Measurements from ENCODE around the gene TMEM250.
A peak's percentile ranks its signal among the peaks of the same experiment; 100 is the strongest.
"Not testable (repeated sequence)": the region's sequence is repeated elsewhere in the genome, so short reads cannot be mapped to it uniquely, and the experiment has no call there.

Gene TMEM250

DNA sequence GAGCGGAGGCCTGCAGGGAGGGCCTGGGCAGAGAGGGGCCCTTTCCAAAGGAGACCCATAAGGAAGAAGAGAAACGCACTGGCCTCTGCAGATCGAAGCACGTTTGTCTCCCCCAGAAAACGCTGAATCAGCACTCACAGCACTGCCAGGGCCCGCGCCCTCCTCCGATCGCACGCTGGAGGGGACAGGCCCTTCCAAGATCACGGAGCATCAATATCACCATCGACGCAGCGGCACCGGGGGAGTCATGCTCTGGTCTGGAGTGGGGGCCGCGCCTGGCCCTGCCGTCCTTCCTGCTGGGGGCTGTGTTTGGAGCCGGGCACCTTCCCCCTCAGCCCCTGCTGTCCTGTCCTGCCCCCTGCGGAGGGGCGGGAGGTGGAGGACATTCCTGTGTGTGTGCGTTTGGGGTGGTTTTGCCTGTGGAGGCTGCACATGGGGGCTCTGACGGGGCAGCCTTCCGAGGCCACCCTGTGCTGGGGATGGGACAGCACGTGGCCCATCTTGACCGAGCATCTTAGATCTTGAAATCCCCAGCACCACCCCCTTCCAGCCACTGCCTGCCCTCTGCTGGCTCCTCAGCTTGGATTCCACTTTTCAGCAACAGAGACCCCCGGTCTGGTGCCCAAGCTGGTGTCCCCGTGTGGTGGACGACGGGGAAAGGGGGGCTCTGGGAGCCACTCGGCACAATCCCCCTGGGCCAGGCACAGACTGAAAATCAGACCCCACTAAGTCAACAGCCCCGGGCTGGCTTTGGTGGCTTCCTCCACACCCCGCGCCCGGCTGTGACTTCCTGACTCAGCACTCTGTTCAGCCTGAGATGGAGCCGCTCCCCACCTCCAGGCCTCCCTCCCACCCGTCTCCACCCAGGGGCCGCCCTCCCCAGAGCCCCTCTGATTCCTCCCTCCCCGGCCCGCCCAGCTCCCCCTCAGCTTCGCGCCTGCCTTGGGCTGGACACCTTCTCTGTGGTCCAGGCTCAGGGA, 8.3 kb downstream of the TMEM250 start:
- no peak for DNase-seq

DNA sequence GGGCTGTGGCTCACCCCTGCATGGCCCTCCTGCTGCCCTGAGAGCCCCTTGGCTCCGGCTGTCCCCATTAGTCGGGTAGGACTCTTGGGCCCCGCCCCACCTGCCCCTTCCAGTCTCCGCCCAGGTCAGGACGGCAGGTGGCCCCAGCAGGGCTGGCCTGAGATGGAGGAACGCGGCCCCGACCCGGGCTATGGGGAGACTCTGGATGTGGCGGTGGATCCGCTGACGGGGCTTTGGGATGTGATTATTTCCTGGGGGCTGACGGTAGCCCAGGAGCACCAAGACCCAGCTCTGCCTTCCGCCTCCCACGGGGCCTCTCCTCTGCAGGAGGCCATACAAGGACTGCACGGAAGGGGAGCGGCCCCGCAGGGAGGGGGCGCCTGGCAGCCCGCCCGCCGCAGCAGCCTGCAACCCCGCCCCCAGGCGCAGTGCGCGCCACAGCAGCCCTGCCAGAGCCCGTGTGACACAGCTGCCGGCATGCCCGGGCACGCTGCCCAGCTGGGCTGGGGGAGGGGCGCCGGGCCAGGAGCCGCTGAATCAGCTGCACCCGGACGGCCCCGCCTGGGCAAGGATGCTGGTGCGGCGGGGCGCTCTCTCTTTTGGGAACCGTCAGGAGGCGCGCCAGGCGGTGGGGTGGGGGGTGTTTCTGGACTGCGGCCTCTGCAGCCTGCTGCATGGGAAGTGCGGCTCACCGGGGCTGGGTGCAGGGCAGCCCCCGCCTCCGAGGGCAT, 9.2 kb downstream of the TMEM250 start:
- peak; percentile 88 for DNase-seq

DNA sequence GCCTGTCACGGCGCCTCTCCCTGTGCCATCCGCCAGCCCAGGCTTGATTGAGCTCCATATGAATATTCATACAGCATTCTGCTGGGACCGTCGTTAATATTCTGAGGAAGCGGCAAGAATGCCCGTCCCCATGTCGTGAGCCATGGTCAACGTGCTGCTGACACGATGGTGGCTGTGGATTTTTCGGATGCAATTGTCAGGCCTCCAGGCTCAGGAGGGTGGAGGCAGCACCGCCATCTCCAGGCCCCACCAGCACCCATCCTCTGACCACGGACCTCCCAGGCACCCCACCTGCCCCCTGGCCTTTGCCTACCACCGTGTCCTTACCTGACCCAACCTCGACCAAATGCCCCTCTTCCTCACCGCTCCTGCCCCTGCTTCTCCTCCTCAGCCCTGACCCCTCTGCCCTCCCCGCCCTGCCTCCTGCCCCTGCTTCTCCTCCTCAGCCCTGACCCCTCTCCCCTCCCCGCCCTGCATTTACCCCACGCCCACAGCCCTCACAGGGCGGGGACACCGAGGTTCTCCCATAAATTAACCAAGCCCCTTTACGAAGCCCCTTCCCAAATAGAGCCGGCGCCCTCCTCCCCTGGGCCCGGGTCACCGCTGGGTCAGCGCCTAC, 9.9 kb downstream of the TMEM250 start:
- DNase-seq = no peak

DNA sequence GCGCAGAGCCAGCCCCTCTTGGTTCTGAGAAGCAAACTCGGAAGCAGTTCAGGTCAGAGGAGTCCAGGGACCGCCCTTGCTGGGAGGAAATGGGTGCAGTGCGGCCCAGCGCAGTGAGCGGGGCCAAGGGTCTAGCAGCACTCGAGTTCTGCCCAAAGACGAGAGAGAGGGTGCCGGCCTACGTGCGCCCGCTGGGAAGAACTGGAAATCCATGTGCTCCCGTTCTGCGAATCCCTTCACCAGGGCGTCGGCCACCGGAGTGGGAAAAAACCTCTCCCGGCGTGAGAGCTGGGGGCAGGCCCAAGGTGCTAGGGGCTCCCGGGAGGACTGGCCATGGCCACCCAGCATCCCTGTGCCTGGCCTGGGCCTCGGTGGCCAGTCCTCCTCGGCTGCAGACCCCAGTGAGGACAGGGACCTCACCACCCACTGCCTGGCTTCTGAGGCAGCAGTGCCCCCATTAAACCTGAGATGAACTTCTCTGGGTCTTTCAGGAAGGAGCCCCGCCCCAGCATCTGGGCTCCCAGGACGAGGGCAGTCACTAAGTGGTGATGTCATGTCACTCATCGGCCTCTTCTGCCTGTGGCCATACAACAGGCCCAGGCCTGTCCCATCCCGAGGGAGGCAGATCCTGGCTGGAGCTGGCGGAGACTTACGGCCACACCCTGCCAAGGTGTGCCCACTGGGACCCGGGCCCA, 10.6 kb downstream of the TMEM250 start:
- DNase-seq = peak; percentile 79

DNA sequence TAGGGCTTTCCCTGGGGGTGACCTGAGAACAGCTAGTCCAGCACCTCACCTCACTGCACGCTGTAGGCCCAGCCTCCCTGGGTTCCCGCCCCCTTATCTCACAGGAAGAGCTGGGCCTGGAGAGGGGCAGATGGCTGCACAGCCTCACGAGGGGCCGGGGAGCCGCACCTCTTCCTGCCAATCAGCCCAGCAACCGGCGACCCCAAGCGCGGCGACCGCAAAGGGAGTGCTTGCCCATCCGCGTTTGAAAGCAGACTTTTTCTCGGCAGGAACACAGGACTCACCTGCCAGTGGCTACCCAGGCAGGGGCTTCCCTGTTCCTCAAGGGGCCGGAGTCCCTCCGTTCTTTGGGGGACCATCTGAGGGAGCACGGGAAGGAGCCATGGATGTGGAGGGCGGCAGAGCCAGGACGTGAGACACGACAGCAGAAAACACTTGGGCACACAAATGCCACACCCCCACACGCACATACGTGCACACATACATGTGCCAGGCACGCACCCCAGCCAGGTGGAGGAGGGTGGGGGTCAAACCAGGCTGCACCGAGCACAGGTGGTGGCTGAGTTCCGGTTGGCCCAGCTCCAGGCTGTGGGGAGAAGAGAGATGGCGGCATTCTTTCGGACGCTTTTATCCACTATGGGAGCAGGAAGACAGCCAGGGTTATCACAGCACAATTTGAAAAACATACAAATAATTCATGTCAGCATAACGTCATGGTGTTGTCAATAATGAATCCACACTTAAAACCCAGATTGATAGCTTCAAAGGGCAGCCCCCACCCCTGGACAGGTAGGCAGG, 11.3 kb downstream of the TMEM250 start:
- no peak for DNase-seq

DNA sequence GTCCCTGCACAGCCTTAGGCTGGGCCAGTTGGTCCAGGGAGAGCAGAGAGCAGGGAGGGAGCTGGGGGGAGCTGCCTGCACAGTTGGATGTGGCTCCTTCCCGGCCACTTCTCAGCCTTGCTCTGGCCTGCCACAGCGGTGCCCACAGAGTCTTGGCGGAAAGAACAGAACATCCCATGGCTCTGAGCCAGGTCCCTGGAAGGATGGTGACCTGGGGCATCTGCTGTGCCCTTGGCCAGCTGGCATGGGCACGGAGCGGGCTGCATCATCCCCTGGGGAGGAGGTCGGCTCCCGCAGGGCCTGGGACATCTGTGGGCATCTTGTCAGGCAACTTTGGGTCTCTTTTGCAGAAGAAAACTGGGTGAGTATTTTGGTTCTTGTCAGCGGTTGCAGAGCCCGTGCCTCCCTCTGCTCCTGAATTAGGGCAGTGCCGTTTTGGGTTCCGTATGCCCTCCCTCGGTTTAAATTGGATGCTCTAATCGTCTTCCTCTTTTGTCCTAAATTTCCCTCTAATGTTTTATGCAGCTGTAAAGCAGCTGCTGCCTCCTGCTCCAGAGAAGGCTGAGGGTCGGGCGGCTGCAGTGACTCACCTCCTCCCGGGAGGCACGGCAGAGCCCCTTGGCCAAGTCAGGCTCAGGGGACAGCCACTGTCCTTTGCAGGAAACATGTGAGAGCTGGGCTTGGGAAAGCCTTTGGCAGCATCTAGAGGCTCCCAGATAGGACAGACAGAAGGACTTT, 13.1 kb downstream of the TMEM250 start:
- peak; percentile 33 for DNase-seq

DNA sequence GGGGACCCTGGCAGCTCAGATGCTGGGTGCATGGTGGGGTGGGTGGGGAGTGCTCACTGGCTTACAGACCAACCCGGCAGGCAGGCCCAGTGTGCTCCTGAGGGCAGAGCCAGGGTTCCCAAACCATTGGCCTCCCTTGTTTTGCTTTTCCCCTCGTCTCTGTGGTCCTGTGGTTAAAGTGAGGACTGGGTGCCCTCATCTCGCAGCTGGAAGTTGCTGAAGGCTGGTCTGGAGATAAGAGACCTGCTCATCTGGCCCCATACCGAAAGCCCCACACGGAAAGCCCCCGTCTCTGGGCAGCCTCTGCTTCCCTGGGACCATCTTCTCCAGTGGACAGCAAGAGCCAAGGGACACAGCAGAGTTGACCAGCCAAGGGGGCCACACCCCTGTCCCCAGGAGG, 13.8 kb downstream of the TMEM250 start:
- no peak for DNase-seq

DNA sequence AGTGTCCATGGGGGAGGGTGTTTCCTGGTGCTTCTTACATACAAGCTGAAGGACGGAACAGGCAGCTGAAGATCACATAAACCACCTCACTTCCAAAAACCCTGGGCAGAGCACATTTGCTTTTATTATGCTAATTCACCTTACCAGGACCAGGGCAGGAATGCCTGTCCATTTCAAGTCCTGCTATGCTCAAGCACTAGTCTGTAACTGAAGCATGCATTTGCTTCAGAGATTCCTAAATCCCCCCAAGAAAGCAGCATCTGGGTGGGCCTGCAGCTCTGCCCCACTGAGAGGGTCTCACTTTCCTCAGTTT, 14.2 kb downstream of the TMEM250 start:
- no peak for DNase-seq

DNA sequence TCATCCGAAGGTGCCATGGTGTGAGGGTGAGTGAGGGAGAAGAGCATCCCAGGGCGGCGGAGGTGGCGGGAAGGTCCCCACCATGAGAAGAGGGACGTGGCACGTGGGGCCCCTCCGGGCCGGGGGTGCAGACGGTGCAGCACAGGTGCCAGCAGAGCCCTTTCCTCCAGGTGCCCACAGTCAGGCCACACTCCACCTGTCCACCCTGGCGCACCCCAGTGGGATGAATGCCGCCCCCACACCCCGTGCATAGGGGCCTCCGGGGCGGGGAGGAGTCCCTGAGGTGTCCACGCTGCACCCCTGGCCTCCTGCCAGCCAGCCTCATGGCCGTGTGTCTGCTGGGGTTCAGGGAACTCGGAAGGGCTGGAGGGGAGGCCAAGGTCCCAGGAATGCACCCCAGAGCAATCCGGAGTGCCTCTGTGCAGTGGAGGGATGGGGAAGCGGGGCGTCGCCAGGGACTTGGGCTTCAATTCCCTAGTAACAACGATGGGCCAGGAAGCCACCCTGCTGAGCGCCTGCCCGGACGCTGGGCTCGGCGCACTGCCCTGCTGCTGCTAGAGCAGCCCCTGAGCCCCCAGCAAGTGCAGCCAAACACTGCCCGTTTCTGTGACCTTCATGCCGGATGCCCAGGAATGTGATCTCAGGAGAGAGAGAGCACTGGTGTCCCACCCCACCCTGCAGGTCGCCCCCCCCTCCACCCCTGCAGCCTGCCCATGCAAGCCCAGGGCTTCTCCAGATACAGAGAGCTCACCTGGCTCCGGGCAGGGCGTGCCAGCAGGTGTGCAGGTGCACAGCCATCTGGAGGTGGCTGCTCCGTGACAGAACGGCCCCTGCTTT, 14.8 kb downstream of the TMEM250 start:
- DNase-seq = no peak

DNA sequence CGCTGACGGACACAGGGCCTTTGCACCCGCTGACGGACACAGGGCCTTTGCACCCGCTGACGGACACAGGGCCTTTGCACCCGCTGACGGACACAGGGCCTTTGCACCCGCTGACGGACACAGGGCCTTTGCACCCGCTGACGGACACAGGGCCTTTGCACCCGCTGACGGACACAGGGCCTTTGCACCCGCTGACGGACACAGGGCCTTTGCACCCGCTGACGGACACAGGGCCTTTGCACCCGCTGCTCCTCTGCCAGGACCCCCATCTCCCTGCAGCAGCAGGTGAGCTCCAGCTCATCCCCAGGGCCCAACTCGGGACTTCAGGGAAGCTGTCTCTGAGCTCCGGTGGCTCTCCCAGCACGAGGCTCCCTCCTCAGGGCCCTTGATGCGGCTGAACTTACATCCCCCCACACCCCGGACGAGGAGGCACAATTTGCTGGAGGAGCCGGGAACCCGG, 17.0 kb downstream of the TMEM250 start:
- DNase-seq = not testable (repeated sequence)

DNA sequence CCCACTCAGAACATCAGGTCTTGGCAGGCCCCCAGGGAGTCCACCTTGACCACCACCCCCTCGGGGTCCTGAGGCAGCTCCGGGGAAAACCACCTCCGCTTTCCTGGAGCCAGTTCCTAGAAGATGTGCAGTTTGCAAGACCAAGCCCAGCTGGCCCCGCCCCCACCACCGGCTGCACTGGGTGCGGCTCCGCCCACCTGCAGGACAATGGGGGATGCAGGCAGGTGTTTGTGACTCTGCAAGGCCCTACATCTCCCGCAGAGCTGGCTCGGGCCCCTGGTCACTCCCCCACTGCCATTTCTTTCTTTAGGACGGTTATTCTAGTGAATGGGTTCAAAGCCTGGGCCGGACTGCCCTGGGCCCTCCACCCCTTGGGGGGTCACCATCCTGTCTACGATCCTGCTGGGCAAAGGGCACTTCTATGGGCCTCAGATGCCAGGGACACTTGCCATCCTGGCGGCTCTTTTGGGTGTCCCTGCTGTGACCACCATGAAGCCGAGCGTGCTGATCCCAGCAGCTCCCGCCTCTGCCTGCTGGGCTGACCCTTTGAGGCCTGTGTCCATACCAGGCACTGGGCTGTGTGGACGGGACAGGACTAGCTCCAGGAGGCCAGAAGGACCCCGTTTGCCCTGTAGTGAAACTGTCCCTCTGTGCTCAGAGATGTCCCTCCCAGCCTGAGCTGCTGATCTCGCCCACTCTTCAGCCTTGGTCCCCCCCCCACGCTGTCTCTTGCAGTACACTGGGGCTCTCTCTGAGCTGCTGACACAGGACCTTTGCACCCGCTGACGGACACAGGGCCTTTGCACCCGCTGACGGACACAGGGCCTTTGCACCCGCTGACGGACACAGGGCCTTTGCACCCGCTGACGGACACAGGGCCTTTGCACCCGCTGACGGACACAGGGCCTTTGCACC, 17.7 kb downstream of the TMEM250 start:
- no peak for DNase-seq

DNA sequence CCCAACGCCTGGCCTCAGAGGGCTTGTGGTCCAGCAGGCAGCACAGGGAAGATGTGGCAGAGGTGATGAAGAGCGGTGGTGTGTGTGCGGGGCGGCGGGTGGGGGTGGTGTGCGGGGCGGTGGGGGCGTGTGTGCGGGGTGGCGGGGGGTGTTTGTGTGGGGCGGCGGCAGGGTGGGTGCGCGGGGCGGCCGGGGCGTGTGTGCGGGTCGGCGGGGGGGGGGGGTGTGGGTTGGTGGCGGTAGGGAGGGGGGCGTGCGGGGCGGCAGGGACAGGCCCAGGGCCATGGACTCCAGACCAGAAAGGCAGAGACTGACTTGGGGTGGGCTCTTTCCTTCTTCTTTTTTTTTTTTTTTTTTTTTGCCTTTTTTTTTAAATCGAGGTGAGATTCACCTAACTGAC, 19.1 kb downstream of the TMEM250 start:
- no peak for DNase-seq

DNA sequence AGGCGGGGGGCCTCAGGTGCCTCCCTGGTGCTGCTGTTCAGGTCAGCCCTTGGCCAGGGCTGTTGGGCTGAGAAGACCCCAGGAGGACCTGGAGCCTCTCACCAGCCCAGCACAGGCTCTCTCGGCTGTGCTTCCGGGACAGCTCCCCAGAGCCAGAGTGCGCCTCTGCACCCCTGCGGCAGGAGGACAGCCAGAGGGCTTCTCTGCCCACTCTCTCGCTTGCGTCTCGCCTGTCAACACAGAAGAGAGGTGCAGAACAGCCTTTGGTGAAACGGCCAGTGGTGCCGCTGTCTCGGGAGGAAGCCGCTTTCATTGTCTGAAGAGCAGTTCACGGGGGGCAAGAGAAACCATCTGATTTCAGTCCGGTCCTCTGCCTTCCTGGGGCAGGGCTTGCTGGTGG, 19.8 kb downstream of the TMEM250 start:
- DNase-seq = no peak

DNA sequence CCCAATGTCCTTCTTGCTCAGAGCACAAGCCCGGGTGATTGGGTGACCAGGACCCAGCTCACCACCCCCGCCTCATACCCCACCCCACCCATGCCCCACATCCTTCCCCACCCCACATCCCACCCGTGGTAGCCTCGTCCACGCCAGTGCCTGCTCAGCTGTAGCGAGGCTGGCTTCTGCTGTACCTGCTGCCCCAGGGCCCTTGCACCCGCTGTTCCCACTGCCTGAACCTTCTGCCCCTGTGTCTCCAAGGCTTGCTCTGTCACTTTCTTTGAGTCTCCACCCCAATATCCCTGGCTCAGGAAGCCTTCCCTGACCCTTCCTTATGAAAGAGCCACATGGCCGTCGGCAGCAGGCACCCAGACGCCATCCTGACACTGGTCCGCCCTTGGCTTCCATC, 20.5 kb downstream of the TMEM250 start:
- DNase-seq = no peak

DNA sequence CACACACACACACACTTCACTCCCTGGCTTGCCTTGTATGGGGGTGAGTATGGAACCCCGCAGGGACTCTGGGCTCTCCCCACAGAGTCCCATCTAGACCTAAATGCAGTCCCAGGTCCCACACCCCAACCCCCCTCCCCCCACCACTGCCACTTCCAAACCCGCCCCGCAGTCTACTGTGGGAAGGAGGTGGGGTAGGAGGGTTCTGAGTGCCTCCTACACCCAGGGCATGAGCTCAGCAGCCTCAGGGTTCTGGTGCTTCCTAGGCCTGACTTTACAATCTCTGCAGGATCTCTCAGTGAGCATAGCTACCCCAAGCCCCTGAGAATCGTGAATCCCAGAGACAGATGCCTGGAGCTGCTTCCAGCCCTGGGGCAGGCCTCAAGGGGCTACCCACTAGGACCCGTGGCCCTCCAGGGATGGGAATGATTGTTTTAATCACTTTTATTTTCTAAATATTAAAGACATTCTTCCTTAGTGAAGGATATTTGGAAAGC, 22.1 kb downstream of the TMEM250 start:
- DNase-seq = no peak

DNA sequence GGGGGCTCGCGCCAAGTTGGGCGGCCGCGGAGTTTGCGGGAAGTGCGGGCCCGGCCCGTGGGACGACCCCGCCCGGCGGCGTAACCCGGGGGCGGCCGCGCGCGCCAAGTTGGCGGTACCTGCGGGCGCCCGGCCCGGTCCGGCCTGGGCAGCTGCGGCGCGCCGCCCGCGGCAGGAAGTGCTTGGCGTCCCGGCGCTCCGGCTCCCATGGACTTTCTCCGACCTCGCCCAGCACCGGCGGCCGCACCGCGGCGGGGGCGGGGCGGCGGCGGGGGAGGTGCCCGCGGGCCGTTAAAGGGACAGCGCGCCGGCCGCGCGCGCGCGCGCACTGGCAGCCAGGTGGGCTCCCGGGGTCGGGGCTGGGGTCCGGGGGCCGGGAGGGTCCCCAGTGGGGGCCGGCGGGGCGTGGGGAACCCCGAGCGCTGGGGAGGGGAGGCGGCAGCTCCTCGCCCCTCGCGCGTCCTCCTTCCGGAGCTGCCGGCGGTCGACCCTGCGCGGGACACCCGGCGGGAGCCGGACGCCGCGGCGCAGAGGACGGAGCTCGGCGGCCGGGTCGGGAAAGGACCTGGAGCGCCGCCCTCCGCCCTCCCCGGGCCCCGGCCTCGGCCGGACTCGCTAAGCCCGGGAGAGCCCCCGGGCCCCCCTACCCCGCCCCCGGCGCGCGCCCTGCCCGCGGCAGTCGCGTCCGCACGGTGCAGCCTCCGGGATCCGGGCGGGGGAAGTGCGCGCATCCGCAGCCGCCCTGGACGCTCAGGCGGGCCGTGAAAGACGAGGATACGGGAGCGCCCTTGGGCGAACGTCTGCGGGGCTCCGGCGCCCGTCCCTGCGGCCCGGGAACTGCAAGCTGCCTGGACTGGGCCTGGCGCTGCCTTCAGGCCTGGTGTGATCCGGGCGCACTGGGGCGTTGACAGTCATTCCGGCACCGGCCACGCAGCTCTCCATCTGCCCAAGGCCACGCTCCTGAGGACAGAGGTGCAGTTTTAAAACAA, 23.3 kb downstream of the TMEM250 start, which contains the start of gene NACC2:
TSS of gene NACC2 (minus strand) at position 220 of the 989 bp plus-strand sequence. CDS start 44,768 bp downstream, outside the sequence.
- no peak for DNase-seq

DNA sequence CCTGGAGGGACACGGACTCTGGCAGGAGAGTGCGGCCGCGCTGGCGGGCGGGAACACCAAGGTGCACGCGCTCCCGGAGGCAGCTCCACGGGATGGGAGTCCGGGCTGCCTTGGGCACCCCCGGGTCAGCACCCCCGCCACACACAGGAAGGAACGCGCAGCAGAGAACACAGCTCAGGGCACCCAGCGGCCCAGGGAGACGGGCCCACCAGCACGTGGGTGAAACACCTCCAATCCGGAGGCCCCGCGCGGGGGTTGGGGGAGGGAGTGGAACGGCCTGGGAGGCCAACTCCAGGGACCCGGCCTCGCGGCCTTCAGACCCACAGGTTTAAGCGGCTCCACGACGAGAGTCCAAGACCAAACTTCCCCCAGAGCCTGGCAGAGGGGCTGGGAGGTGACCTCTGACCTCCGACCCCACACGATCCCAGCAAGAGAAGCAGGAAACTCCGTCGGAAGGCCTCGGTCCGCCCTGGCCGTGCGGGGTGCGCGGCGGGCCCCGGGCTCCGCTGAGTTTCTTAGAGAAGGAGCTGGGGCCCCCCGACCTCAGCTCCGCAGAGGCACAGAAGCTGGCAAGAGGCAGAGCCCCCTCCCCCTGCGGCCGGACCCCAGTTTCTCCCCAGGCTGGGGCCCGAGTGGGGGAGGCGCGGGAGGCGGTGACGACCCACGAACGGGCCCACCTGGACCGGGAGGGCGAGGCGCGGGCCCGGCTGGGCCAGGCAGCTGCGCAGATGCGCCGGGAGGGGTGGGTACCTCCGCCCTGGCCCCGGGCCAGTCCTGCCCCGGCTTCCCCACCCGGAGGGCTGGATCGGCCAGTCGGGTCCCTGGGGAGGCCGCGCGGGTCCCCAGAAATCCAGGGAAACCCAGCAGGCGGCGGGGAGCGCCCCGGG, 24.4 kb downstream of the TMEM250 start:
- no peak for DNase-seq
